Measurements from ENCODE around the gene PTGDR. TPM values are rescaled to one million over a fixed set of nuclear protein-coding genes. Genes with fewer than 3 reads are reported as not detected.

Gene PTGDR
- total RNA-seq, 4 donors from 2014 or later = 0.26 to 2.9 (median 0.87) TPM

GRCh38 chr14:52227619-52228222, 39.8 kb upstream of the PTGDR start:
- Histone ChIP-seq H3K36me3 (no peaks in the 10 kb centered on the region), H3K27me3 (no peaks in the 10 kb centered on the region), H3K27ac (no peak overlapping the region), H3K4me1 (no peaks in the 10 kb centered on the region), H3K9me3 (no peaks in the 10 kb centered on the region), H3K4me3 (no peak overlapping the region)
- TF ChIP-seq CTCF (IDR thresholded peaks at IDR 0.05) = no peak
- no peak for TF ChIP-seq POLR2A (IDR thresholded peaks at IDR 0.05)
- intact Hi-C loops (cut with DNase I; ENCODE audit: low total_unique reads) = no loop called here
- no peak for DNase-seq

- Histone ChIP-seq H3K4me1 (no peaks in the 10 kb centered on the region), H3K27ac (no peak overlapping the region), H3K9me3 (no peaks in the 10 kb centered on the region), H3K4me3 (no peak overlapping the region), H3K36me3 (no peaks in the 10 kb centered on the region), H3K27me3 (no peaks in the 10 kb centered on the region)
- no peak for DNase-seq
- intact Hi-C loops (cut with DNase I; ENCODE audit: low total_unique reads) = no loop called here
- TF ChIP-seq POLR2A (IDR thresholded peaks at IDR 0.05) = no peak
- no peak for TF ChIP-seq CTCF (IDR thresholded peaks at IDR 0.05)
Observed at GRCh38 chr14:52233693-52234092, 33.8 kb upstream of the PTGDR start.

- no peak for DNase-seq
- no peak for TF ChIP-seq POLR2A (IDR thresholded peaks at IDR 0.05)
- TF ChIP-seq CTCF (IDR thresholded peaks at IDR 0.05) = no peak
- H3K4me1 ChIP-seq = no peaks in the 10 kb centered on the region
- no peaks in the 10 kb centered on the region for H3K9me3 ChIP-seq
- intact Hi-C loops (cut with DNase I; ENCODE audit: low total_unique reads) = no loop called here
- no peaks in the 10 kb centered on the region for H3K27me3 ChIP-seq
- H3K4me3 ChIP-seq = no peak overlapping the region
- H3K27ac ChIP-seq = no peak overlapping the region
- no peaks in the 10 kb centered on the region for H3K36me3 ChIP-seq
Observed at GRCh38 chr14:52235434-52235833, 32.1 kb upstream of the PTGDR start.

- Histone ChIP-seq H3K9me3 (no peaks in the 10 kb centered on the region), H3K36me3 (no peaks in the 10 kb centered on the region), H3K4me1 (no peaks in the 10 kb centered on the region), H3K27ac (no peak overlapping the region), H3K4me3 (no peak overlapping the region), H3K27me3 (no peaks in the 10 kb centered on the region)
- intact Hi-C loops (cut with DNase I; ENCODE audit: low total_unique reads) = no loop called here
- no peak for DNase-seq
- TF ChIP-seq POLR2A (IDR thresholded peaks at IDR 0.05) = no peak
- TF ChIP-seq CTCF (IDR thresholded peaks at IDR 0.05) = no peak
Observed at GRCh38 chr14:52235866-52236510, 31.5 kb upstream of the PTGDR start.

GRCh38 chr14:52238682-52239081, 28.8 kb upstream of the PTGDR start:
- H3K4me1 ChIP-seq = no peaks in the 10 kb centered on the region
- H3K9me3 ChIP-seq = no peaks in the 10 kb centered on the region
- intact Hi-C loops (cut with DNase I; ENCODE audit: low total_unique reads) = no loop called here
- no peaks in the 10 kb centered on the region for H3K36me3 ChIP-seq
- no peaks in the 10 kb centered on the region for H3K27me3 ChIP-seq
- H3K4me3 ChIP-seq = no peak overlapping the region
- TF ChIP-seq POLR2A (IDR thresholded peaks at IDR 0.05) (no peak), CTCF (IDR thresholded peaks at IDR 0.05) (no peak)
- no peak overlapping the region for H3K27ac ChIP-seq
- no peak for DNase-seq

Measured in uterus (tissue), 4 donors.